Mammary epithelial cell (primary cell): ENCODE results near the gene NSUN7.

Experiments used
- CTCF ChIP-seq, 2 donors: IDR thresholded peaks in 1 of 2; conservative IDR thresholded peaks in 1 of 2; 2 replicates each; pipeline ENCODE4 v1.5.1; 2011 to 2012; ENCODE audit warnings: inconsistent platforms in 2 of 2, low read length in 2 of 2, mild to moderate bottlenecking in 2 of 2, control low read depth in 1 of 2, low read depth in 1 of 2; ENCODE audit not compliant: insufficient read depth in 1 of 2; ENCODE audit errors: extremely low read depth in 1 of 2
- EZH2 ChIP-seq: IDR thresholded peaks from 2 replicates; pipeline ENCODE4 v1.6.1; 2012; ENCODE audit warnings: low read length, inconsistent platforms, borderline replicate concordance

DNA sequence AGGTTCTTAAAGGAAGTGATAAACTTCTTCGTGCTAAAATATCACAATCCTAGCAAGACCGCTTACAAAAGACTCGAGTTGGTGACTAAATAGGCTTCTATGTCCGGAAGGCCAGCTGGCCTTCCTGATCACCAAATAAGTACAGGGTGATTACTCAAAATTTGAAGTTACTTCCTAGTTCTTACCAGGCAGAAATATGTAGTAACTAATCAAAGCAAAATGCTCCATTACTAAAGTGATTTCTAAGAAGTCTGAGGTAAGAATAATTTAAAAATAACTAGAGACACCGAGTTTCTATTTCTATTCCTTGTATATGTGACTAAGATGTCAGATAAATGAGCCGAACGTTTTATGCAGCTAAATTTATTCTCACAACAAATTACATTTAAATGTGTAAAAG, 62.2 kb downstream of the NSUN7 start:
- TF ChIP-seq CTCF (conservative IDR thresholded peaks at IDR 0.05 in 1 of 2, IDR thresholded peaks at IDR 0.05 in 1 of 2; ENCODE audit: extremely low read depth in 1 of 2, insufficient read depth in 1 of 2, low read depth in 1 of 2, low read length in 2 of 2) (no peak), EZH2 (no peak)
